Measurements from ENCODE around the gene STX5. TPM values are rescaled to one million over a fixed set of nuclear protein-coding genes. Genes with fewer than 3 reads are reported as not detected.

Gene STX5
- total and polyA plus RNA-seq, 10 of the 15 experiments (the other 5 are each of a cell fraction or from before 2014, with no cell fraction given), result 3.8 to 35.4 (median 27.4) TPM

DNA sequence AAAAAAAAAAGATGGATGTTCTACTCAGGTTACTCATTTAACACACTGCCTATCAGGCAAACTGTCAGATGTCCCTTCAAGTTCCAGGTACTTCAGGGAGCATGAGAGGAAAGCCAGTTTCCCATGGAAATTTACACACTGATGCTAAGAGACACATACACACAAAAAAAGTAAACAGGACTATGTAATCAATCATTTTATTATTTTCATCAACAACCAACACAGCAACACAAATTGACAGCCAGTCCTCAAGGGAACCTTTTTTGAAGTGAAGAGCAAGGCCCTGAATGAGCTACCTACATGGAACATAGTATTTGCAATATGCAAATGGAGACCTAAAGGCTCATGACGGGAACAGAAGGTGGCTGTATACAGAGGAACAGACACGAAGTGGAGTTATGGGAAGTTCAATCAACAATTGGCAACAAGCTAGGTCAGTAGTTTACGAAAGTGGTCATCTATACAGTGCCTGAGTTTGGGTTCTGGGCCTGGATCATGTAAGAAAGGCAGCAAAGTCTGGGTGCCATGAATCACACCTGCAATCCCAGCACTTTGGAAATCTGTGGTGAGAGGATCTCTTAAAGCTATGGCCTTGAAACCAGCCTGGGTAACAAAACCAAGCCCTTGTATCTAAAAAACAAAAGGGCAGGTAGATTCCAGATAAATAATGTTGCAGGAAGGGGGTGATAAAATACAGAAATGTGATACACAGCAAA lies 20.1 kb upstream of the STX5 start:
- H3K79me2 ChIP-seq (ENCODE audit: control insufficient read depth, insufficient read depth, low read length), result peaks cover 55% of the 10 kb centered on the region

More for the DNA sequence above, 20.1 kb upstream of the STX5 start:
- H3K27ac ChIP-seq (ENCODE audit: control insufficient read depth, insufficient read depth), result no peak overlapping the region
- in situ Hi-C loops (cut with MboI), result no loop called here
- H2AFZ ChIP-seq (ENCODE audit: control insufficient read depth, low read depth, low read length), result no peak overlapping the region
- ATAC-seq (peak; percentile 1; the same call in 1 of the 3 replicates), DNase-seq (ENCODE audit: low read depth, low spot score) (no peak), FAIRE-seq (no peak)
- H3K27me3 ChIP-seq (replicated peaks in 1 of 2; ENCODE audit: control insufficient read depth in 2 of 2, insufficient read depth in 2 of 2, low read length in 1 of 2), result no peaks in the 10 kb centered on the region
- ChIA-PET SMC1A (ENCODE audit: uncharacterized antibody, unreplicated experiment) (interaction anchor here (0.6 to 2.1 kb wide), 5 partner anchors 9 to 142 kb away, joined by 3 to 6 read pairs (median 3); no protein-coding TSS in a partner anchor), RAD21 (ENCODE audit: unreplicated experiment) (interaction anchor here (0.6 to 1.5 kb wide), 2 partner anchors 9 to 307 kb away, joined by 3 to 4 read pairs; no protein-coding TSS in a partner anchor), POLR2A (interaction anchor here (0.8 to 7.8 kb wide), 6 partner anchors 8 to 97 kb away, joined by 3 to 66 read pairs (median 4); partner anchors contain the start of gene ZBTB3), CTCF (interaction anchor here (0.9 to 2.6 kb wide), 5 partner anchors 9 to 66 kb away, joined by 3 to 6 read pairs (median 4); no protein-coding TSS in a partner anchor)
- H3K4me2 ChIP-seq (ENCODE audit: control insufficient read depth, insufficient read depth), result peak overlapping the region; percentile 94
- peaks cover 17% of the 10 kb centered on the region for H3K4me1 ChIP-seq (ENCODE audit: control insufficient read depth, insufficient read depth, low read length)
- H4K20me1 ChIP-seq (ENCODE audit: control insufficient read depth, insufficient read depth), result 0 out of 2 replicates have a peak, but pooled peaks cover 3% of the 10 kb centered on the region
- 23% methylated on average over 3 of the region's 3 CpGs for WGBS (ENCODE audit: insufficient coverage, insufficient replicate concordance, low lambda C conversion rate, missing lambda C conversion rate)
- H3K9me3 ChIP-seq (replicated peaks; ENCODE audit: control insufficient read depth, insufficient read depth, low read length), result no peaks in the 10 kb centered on the region
- intact Hi-C loops (cut with micrococcal nuclease; ENCODE audit: unreplicated experiment), result no loop called here
- peak; percentile 46; the same call in 2 of the 3 replicates for TF ChIP-seq POU2F2 (IDR thresholded peaks at IDR 0.05; ENCODE audit: borderline replicate concordance, low read depth, low read length)
- TF ChIP-seq TBL1XR1 (IDR thresholded peaks at IDR 0.05; ENCODE audit: low read depth, low read length), result no peak
- no peak for TF ChIP-seq ZBTB4 (CRISPR knock-in tag; IDR thresholded peaks at IDR 0.05)
- TF ChIP-seq PKNOX1 (IDR thresholded peaks at IDR 0.05), result peak; percentile 24; the same call in 1 of the 2 replicates
- TF ChIP-seq NR2F1 (conservative IDR thresholded peaks at IDR 0.05), result no peak
- peak; percentile 6; the same call in 1 of the 2 replicates for TF ChIP-seq FOXM1 (IDR thresholded peaks at IDR 0.05; ENCODE audit: low read depth, low read length)
- peak; percentile 28 for TF ChIP-seq POLR2AphosphoS5 (IDR thresholded peaks at IDR 0.05; ENCODE audit: low read length)
- BruUV-seq (replicated peaks), result no TSS peak
- peak overlapping the region; percentile 91 for H3K4me3 ChIP-seq
- H3K9ac ChIP-seq (ENCODE audit: control insufficient read depth, insufficient read depth, low read length), result peak overlapping the region; percentile 55; the same call in 1 of the 2 replicates
- H3K36me3 ChIP-seq (ENCODE audit: control insufficient read depth in 2 of 2, insufficient read depth in 2 of 2, low read length in 1 of 2), result peaks cover 17 to 32% of the 10 kb centered on the region in 2 experiments
